HepG2 (cell line): ENCODE results near the gene TIAM1. TPM values are rescaled to one million over a fixed set of nuclear protein-coding genes. Genes with fewer than 3 reads are reported as not detected.

ENCODE experiments used
- ATAC-seq: fragments of 200-7000 bp; cut with Tn5 transposase; 3 replicates; pipeline ENCODE4 v1.9.1; 2020; ENCODE audit warnings: mild to moderate bottlenecking, moderate library complexity
- BruUV-seq: library from RNA; stranded (reverse); fragments of 400-500 nt; replicated peaks from 2 replicates; lab custom pipeline; 2021; lab: Mats Ljungman, UMichigan
- CTCF ChIA-PET: fragments of 300-600 bp; formaldehyde crosslinking; extraction: SDS; loops from one replicate; lab custom pipeline; 2021; ENCODE audit warnings: low total read pairs, inconsistent platforms, low intra/inter-chr PET ratio; lab: Yijun Ruan, JAX
- POLR2A ChIA-PET: fragments of 350-600 bp; sonication (Branson Sonifier 250); formaldehyde crosslinking; loops from one replicate; lab custom pipeline; 2020; ENCODE audit warnings: antibody characterized with exemption, inconsistent platforms; lab: Yijun Ruan, JAX
- DNase-seq: peaks from one replicate; pipeline ENCODE4 v3.0.0-alpha.2; 2015; ENCODE audit warnings: low spot score
- FAIRE-seq: peaks from 3 replicates; lab custom pipeline; 2011; peaks lifted over from hg19 to GRCh38; lab: Jason Lieb, UNC
- H2AFZ ChIP-seq: one replicate; pipeline ENCODE4 v1.6.1; 2011; ENCODE audit warnings: low read length, inconsistent platforms
- H3K27ac ChIP-seq: fragments of 300-600 bp; 3 replicates; pipeline ENCODE4 v1.8.0; 2011; ENCODE audit warnings: mixed run types, mild to moderate bottlenecking, mixed read lengths, low read length, inconsistent platforms; ENCODE audit not compliant: insufficient read depth; ENCODE audit errors: extremely low read length
- H3K27me3 ChIP-seq, 2 experiments: fragments of 200-600 bp in 1 of 2; 2 replicates in 1 of 2; 3 replicates in 1 of 2; pipeline versions ENCODE4 v1.6.0 to v1.8.0; 2011; ENCODE audit warnings: low read length in 2 of 2, mild to moderate bottlenecking in 2 of 2, moderate library complexity in 2 of 2, inconsistent platforms in 1 of 2; ENCODE audit not compliant: insufficient read depth in 2 of 2, control insufficient read depth in 1 of 2
- H3K36me3 ChIP-seq, 2 experiments: fragments of 200-600 bp in 1 of 2; replicated peaks in 1 of 2; 2 replicates in 1 of 2; 3 replicates in 1 of 2; pipeline versions ENCODE4 v1.5.1 to v1.8.0; 2011; ENCODE audit warnings: low read length in 2 of 2, inconsistent platforms in 1 of 2; ENCODE audit not compliant: insufficient read depth in 2 of 2, control insufficient read depth in 1 of 2
- H3K4me1 ChIP-seq: 2 replicates; pipeline ENCODE4 v1.5.1; 2012; ENCODE audit warnings: low read length, inconsistent platforms; ENCODE audit not compliant: insufficient read depth
- H3K4me2 ChIP-seq: 2 replicates; pipeline ENCODE4 v1.6.0; 2011; ENCODE audit warnings: low read depth, low read length, inconsistent platforms
- H3K4me3 ChIP-seq, 3 experiments: fragments of 200-600 bp in 1 of 3; sonication (generic), shearing (Covaris generic) in 1 of 3; replicated peaks in 1 of 3; 2 replicates each; pipeline ENCODE4 v1.5.1; 2011 to 2016; ENCODE audit warnings: low read length in 3 of 3, inconsistent platforms in 2 of 3, low read depth in 2 of 3, mild to moderate bottlenecking in 2 of 3, control low read depth in 1 of 3, mixed read lengths in 1 of 3; ENCODE audit not compliant: insufficient read depth in 1 of 3
- H3K79me2 ChIP-seq: one replicate; pipeline ENCODE4 v1.6.1; 2011; ENCODE audit warnings: low read length, inconsistent platforms; ENCODE audit not compliant: insufficient read depth
- H3K9ac ChIP-seq: 2 replicates; pipeline ENCODE4 v1.6.0; 2011; ENCODE audit warnings: mild to moderate bottlenecking, low read depth, low read length, inconsistent platforms; ENCODE audit not compliant: insufficient read depth
- H3K9me3 ChIP-seq: 2 replicates; pipeline ENCODE4 v1.5.1; 2012; ENCODE audit warnings: mild to moderate bottlenecking, low read length
- H4K20me1 ChIP-seq: 2 replicates; pipeline ENCODE4 v1.6.0; 2011; ENCODE audit warnings: inconsistent platforms, mild to moderate bottlenecking, low read length, moderate library complexity; ENCODE audit not compliant: insufficient read depth
- DNMT3B ChIP-seq: conservative IDR thresholded peaks from 2 replicates; pipeline ENCODE4 v1.6.1; 2016; ENCODE audit warnings: missing biosample characterization, control low read depth
- GABPB1 ChIP-seq: IDR thresholded peaks from 2 replicates; pipeline ENCODE4 v1.6.1; 2016; ENCODE audit warnings: mild to moderate bottlenecking, missing genetic modification reagents, moderate library complexity, missing compliant biosample characterization
- HIVEP1 ChIP-seq: sonication (generic); formaldehyde crosslinking; IDR thresholded peaks from 2 replicates; pipeline ENCODE4 v1.4.0; 2020; ENCODE audit warnings: mild to moderate bottlenecking, missing genetic modification reagents
- HOXA3 ChIP-seq: sonication (generic); formaldehyde crosslinking; IDR thresholded peaks from 2 replicates; pipeline ENCODE4 v1.5.0; 2020; ENCODE audit warnings: missing genetic modification reagents
- KDM1A ChIP-seq: IDR thresholded peaks from 2 replicates; pipeline ENCODE4 v1.6.1; 2016; ENCODE audit warnings: missing compliant biosample characterization
- MAFG ChIP-seq: sonication (generic); formaldehyde crosslinking; IDR thresholded peaks from 2 replicates; pipeline ENCODE4 v1.5.1; 2020; ENCODE audit warnings: mild to moderate bottlenecking, missing genetic modification reagents
- MYC ChIP-seq: sonication (generic); formaldehyde crosslinking; IDR thresholded peaks from 2 replicates; pipeline ENCODE4 v1.9.0; 2021; ENCODE audit warnings: missing genetic modification reagents, borderline replicate concordance
- NCOA2 ChIP-seq: sonication (generic); formaldehyde crosslinking; IDR thresholded peaks from 2 replicates; pipeline ENCODE4 v1.8.0; 2022; ENCODE audit warnings: inconsistent platforms
- NFKBIZ ChIP-seq: IDR thresholded peaks from 2 replicates; pipeline ENCODE4 v1.6.1; 2018; ENCODE audit warnings: missing genetic modification reagents, missing compliant biosample characterization
- POLR2A ChIP-seq, 2 experiments: IDR thresholded peaks; 2 replicates each; pipeline ENCODE4 v1.6.1; 2011; ENCODE audit warnings: low read depth in 2 of 2, low read length in 2 of 2, mild to moderate bottlenecking in 1 of 2, moderate library complexity in 1 of 2; ENCODE audit not compliant: insufficient read depth in 1 of 2
- RELA ChIP-seq: sonication (generic); formaldehyde crosslinking; IDR thresholded peaks from 2 replicates; pipeline ENCODE4 v1.4.0; 2020; ENCODE audit warnings: missing genetic modification reagents
- RNF2 ChIP-seq: fragments of 450-650 bp; conservative IDR thresholded peaks from 2 replicates; pipeline ENCODE4 v1.6.1; 2016; ENCODE audit warnings: low read depth
- SIN3B ChIP-seq: fragments of 150-350 bp; IDR thresholded peaks from 2 replicates; pipeline ENCODE4 v1.6.1; 2014; ENCODE audit warnings: low read length
- TRIM24 ChIP-seq: sonication (generic); formaldehyde crosslinking; IDR thresholded peaks from 2 replicates; pipeline ENCODE4 v1.8.0; 2022; ENCODE audit warnings: mild to moderate bottlenecking, missing genetic modification reagents
- ZNF225 ChIP-seq: sonication (generic); formaldehyde crosslinking; IDR thresholded peaks from 2 replicates; pipeline ENCODE4 v1.4.0; 2020; ENCODE audit warnings: mild to moderate bottlenecking, missing genetic modification reagents
- ZNF83 ChIP-seq: sonication (generic); formaldehyde crosslinking; IDR thresholded peaks from 2 replicates; pipeline ENCODE4 v1.4.0; 2020; ENCODE audit warnings: missing genetic modification reagents, mild to moderate bottlenecking, borderline replicate concordance
- WGBS: methylation state at CpG from one replicate; pipeline ENCODE4 v1.1.6; 2017; ENCODE audit warnings: low lambda C conversion rate; 5-methylcytosine and 5-hydroxymethylcytosine counted together
- in situ Hi-C: cut with HindIII; loops from 2 replicates; pipeline ENCODE4 v1.10.0; 2017; ENCODE audit warnings: low pct_unique_long_range_greater_than_20kb; ENCODE audit not compliant: extremely low pct_ligation_motif_present
- intact Hi-C: fragments of 100-400 bp; cut with micrococcal nuclease; formaldehyde crosslinking; loops from one replicate; pipeline ENCODE4 v1.10.0; 2022; ENCODE audit not compliant: unreplicated experiment
- polyA plus RNA-seq, 8 experiments: library from polyadenylated mRNA; depleted of rRNA in 3 of 8; stranded (reverse) in 7 of 8; unstranded in 1 of 8; fragments of >200 nt; fragmentation: Illumina TruSeq in 4 of 8; extraction: Trizol in 4 of 8; gene quantifications; 2 replicates each; pipeline versions ENCODE4 v1.2.1 to v1.2.3, GENCODE V29; 2011 to 2016; ENCODE audit warnings: low read depth in 4 of 8, missing spikeins in 1 of 8, mixed read lengths in 1 of 8; ENCODE audit not compliant: insufficient read depth in 1 of 8
- total RNA-seq, 5 experiments: library from RNA; depleted of rRNA; stranded (reverse); fragments of >200 nt; fragmentation: Illumina TruSeq; extraction: Trizol; gene quantifications; 2 replicates each; pipeline ENCODE4 v1.2.3, GENCODE V29; 2016; ENCODE audit warnings: low read depth in 1 of 5
- TF ChIP-seq, protein P1 (sequence below): sonication (generic); formaldehyde crosslinking; IDR thresholded peaks from 2 replicates; pipeline ENCODE4 v1.4.0; 2020; ENCODE audit warnings: missing genetic modification reagents, borderline replicate concordance
- TF ChIP-seq, protein P2 (sequence below): IDR thresholded peaks from 2 replicates; pipeline ENCODE4 v1.6.1; 2018; ENCODE audit warnings: missing genetic modification reagents, mild to moderate bottlenecking, missing compliant biosample characterization
- TF ChIP-seq, protein P3 (sequence below): sonication (generic); formaldehyde crosslinking; IDR thresholded peaks from 2 replicates; pipeline ENCODE4 v1.5.0; 2020; ENCODE audit warnings: missing genetic modification reagents, mild to moderate bottlenecking, borderline replicate concordance
- TF ChIP-seq, protein P4 (sequence below): sonication (generic); formaldehyde crosslinking; IDR thresholded peaks from 2 replicates; pipeline ENCODE4 v1.4.0; 2020; ENCODE audit warnings: mild to moderate bottlenecking, missing genetic modification reagents

Gene TIAM1
- total and polyA plus RNA-seq, 2 of the 13 experiments (the other 11 are each of a cell fraction or from before 2014, with no cell fraction given) = 0.13 to 0.24 TPM

DNA sequence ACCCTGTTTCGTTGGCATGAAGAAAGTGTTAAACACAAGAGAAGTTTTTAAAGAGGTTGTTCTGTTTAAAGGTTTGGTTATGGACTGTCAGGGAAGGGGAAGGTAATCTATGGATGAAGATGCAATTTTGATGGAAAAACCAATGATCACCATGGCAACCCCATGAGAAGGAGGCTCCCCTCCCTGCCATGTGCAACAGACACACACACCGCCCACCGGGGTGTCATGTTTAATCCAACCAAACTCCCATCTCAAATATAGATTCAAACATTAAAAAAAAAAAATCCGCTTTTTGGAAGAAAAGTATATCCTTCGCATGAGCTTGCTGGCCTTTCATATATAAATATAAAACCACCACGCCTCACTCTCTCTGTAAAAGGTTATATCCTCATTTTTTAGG is 224.9 kb downstream of the TIAM1 start:
- FAIRE-seq = no peak
- H3K27me3 ChIP-seq = no peaks in the 10 kb centered on the region
- no peak overlapping the region for H3K27ac ChIP-seq
- no peak for ATAC-seq
- H4K20me1 ChIP-seq = no peaks in the 10 kb centered on the region
- BruUV-seq = no TSS peak
- no peaks in the 10 kb centered on the region for H3K79me2 ChIP-seq
- H3K36me3 ChIP-seq = no peaks in the 10 kb centered on the region
- intact Hi-C loops = no loop called here
- H2AFZ ChIP-seq = no peak overlapping the region
- in situ Hi-C loops = no loop called here
- no peak overlapping the region for H3K4me2 ChIP-seq
- POLR2A ChIA-PET = no interaction called here
- no peak overlapping the region for H3K9ac ChIP-seq
- H3K9me3 ChIP-seq = no peaks in the 10 kb centered on the region
- CTCF ChIA-PET = no interaction called here
- no peak for DNase-seq
- no peaks in the 10 kb centered on the region for H3K4me1 ChIP-seq
- no peak overlapping the region for H3K4me3 ChIP-seq
- TF ChIP-seq MYC (CRISPR knock-in tag) (no peak), HOXA3 (CRISPR knock-in tag) (no peak), SIN3B (no peak), KDM1A (CRISPR knock-in tag) (no peak), POLR2A (IDR thresholded peaks at IDR 0.05; ENCODE audit: insufficient read depth in 1 of 2, low read depth in 2 of 2, low read length in 2 of 2) (no peak), HIVEP1 (CRISPR knock-in tag) (no peak), ZNF83 (CRISPR knock-in tag) (no peak), NFKBIZ (CRISPR knock-in tag) (no peak), MAFG (CRISPR knock-in tag) (no peak), RELA (CRISPR knock-in tag) (no peak), GABPB1 (CRISPR knock-in tag) (no peak), DNMT3B (no peak), ZNF225 (CRISPR knock-in tag) (no peak), TRIM24 (CRISPR knock-in tag) (no peak), NCOA2 (CRISPR knock-in tag) (no peak), RNF2 (no peak)
- TF ChIP-seq, protein P1, sequence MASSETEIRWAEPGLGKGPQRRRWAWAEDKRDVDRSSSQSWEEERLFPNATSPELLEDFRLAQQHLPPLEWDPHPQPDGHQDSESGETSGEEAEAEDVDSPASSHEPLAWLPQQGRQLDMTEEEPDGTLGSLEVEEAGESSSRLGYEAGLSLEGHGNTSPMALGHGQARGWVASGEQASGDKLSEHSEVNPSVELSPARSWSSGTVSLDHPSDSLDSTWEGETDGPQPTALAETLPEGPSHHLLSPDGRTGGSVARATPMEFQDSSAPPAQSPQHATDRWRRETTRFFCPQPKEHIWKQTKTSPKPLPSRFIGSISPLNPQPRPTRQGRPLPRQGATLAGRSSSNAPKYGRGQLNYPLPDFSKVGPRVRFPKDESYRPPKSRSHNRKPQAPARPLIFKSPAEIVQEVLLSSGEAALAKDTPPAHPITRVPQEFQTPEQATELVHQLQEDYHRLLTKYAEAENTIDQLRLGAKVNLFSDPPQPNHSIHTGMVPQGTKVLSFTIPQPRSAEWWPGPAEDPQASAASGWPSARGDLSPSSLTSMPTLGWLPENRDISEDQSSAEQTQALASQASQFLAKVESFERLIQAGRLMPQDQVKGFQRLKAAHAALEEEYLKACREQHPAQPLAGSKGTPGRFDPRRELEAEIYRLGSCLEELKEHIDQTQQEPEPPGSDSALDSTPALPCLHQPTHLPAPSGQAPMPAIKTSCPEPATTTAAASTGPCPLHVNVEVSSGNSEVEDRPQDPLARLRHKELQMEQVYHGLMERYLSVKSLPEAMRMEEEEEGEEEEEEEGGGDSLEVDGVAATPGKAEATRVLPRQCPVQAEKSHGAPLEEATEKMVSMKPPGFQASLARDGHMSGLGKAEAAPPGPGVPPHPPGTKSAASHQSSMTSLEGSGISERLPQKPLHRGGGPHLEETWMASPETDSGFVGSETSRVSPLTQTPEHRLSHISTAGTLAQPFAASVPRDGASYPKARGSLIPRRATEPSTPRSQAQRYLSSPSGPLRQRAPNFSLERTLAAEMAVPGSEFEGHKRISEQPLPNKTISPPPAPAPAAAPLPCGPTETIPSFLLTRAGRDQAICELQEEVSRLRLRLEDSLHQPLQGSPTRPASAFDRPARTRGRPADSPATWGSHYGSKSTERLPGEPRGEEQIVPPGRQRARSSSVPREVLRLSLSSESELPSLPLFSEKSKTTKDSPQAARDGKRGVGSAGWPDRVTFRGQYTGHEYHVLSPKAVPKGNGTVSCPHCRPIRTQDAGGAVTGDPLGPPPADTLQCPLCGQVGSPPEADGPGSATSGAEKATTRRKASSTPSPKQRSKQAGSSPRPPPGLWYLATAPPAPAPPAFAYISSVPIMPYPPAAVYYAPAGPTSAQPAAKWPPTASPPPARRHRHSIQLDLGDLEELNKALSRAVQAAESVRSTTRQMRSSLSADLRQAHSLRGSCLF (CRISPR knock-in tag) = no peak
- TF ChIP-seq, protein P2, sequence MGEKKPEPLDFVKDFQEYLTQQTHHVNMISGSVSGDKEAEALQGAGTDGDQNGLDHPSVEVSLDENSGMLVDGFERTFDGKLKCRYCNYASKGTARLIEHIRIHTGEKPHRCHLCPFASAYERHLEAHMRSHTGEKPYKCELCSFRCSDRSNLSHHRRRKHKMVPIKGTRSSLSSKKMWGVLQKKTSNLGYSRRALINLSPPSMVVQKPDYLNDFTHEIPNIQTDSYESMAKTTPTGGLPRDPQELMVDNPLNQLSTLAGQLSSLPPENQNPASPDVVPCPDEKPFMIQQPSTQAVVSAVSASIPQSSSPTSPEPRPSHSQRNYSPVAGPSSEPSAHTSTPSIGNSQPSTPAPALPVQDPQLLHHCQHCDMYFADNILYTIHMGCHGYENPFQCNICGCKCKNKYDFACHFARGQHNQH (CRISPR knock-in tag) = no peak
- TF ChIP-seq, protein P3, sequence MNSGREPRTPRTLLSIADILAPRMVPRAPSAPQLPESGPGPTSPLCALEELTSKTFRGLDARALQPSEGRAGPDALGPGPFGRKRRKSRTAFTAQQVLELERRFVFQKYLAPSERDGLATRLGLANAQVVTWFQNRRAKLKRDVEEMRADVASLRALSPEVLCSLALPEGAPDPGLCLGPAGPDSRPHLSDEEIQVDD (CRISPR knock-in tag) = no peak
- TF ChIP-seq, protein P4, sequence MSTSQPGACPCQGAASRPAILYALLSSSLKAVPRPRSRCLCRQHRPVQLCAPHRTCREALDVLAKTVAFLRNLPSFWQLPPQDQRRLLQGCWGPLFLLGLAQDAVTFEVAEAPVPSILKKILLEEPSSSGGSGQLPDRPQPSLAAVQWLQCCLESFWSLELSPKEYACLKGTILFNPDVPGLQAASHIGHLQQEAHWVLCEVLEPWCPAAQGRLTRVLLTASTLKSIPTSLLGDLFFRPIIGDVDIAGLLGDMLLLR = no peak
- TF ChIP-seq, all 625 proteins: peak for 0
- WGBS = 53% methylated on average over 6 of the region's 6 CpGs
